Measurements from ENCODE around the gene ADAM22. TPM values are rescaled to one million over a fixed set of nuclear protein-coding genes. Genes with fewer than 3 reads are reported as not detected.

The ADAM22 gene
- total RNA-seq, 1 experiment from 2014 or later, result 10.0 TPM

DNA sequence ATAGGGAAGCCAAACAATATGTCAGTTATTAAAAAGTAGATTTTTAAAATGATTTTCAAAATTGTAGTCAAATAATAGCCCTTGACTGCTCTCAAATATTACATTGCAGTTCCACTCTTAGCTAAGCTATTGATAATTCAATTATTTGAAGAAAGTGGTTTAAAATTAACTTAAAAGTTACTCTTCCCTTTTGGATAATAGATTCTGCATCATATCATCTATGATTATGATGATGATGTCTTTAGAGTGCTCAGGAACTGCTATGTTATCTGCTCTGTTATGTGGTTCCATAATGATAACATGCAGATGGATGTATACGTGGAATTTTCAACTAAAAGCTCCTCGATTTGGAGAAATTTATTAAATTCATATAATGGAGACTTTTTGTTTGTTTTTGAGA, 110.0 kb downstream of the ADAM22 start:
- TF ChIP-seq, protein P1, sequence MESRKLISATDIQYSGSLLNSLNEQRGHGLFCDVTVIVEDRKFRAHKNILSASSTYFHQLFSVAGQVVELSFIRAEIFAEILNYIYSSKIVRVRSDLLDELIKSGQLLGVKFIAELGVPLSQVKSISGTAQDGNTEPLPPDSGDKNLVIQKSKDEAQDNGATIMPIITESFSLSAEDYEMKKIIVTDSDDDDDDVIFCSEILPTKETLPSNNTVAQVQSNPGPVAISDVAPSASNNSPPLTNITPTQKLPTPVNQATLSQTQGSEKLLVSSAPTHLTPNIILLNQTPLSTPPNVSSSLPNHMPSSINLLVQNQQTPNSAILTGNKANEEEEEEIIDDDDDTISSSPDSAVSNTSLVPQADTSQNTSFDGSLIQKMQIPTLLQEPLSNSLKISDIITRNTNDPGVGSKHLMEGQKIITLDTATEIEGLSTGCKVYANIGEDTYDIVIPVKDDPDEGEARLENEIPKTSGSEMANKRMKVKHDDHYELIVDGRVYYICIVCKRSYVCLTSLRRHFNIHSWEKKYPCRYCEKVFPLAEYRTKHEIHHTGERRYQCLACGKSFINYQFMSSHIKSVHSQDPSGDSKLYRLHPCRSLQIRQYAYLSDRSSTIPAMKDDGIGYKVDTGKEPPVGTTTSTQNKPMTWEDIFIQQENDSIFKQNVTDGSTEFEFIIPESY (IDR thresholded peaks at IDR 0.05; ENCODE audit: extremely low read depth, insufficient replicate concordance, low read length), result no peak
- no peak for TF ChIP-seq YY1 (IDR thresholded peaks at IDR 0.05; ENCODE audit: extremely low read depth, insufficient replicate concordance, low read depth, low read length)
- no peak for TF ChIP-seq SIN3A (IDR thresholded peaks at IDR 0.05; ENCODE audit: low read depth)
- TF ChIP-seq, protein P2, sequence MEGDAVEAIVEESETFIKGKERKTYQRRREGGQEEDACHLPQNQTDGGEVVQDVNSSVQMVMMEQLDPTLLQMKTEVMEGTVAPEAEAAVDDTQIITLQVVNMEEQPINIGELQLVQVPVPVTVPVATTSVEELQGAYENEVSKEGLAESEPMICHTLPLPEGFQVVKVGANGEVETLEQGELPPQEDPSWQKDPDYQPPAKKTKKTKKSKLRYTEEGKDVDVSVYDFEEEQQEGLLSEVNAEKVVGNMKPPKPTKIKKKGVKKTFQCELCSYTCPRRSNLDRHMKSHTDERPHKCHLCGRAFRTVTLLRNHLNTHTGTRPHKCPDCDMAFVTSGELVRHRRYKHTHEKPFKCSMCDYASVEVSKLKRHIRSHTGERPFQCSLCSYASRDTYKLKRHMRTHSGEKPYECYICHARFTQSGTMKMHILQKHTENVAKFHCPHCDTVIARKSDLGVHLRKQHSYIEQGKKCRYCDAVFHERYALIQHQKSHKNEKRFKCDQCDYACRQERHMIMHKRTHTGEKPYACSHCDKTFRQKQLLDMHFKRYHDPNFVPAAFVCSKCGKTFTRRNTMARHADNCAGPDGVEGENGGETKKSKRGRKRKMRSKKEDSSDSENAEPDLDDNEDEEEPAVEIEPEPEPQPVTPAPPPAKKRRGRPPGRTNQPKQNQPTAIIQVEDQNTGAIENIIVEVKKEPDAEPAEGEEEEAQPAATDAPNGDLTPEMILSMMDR (IDR thresholded peaks at IDR 0.05 in 2 of 3, conservative IDR thresholded peaks at IDR 0.05 in 1 of 3; ENCODE audit: borderline replicate concordance in 1 of 3, insufficient read depth in 1 of 3, low read depth in 2 of 3, low read length in 2 of 3), result no peak
- no peak for TF ChIP-seq FOSL1 (IDR thresholded peaks at IDR 0.05; ENCODE audit: low read depth)
- TF ChIP-seq TCF7L2 (IDR thresholded peaks at IDR 0.05; ENCODE audit: borderline replicate concordance, extremely low read depth, insufficient read depth, insufficient read length), result no peak
- TF ChIP-seq, protein P3, sequence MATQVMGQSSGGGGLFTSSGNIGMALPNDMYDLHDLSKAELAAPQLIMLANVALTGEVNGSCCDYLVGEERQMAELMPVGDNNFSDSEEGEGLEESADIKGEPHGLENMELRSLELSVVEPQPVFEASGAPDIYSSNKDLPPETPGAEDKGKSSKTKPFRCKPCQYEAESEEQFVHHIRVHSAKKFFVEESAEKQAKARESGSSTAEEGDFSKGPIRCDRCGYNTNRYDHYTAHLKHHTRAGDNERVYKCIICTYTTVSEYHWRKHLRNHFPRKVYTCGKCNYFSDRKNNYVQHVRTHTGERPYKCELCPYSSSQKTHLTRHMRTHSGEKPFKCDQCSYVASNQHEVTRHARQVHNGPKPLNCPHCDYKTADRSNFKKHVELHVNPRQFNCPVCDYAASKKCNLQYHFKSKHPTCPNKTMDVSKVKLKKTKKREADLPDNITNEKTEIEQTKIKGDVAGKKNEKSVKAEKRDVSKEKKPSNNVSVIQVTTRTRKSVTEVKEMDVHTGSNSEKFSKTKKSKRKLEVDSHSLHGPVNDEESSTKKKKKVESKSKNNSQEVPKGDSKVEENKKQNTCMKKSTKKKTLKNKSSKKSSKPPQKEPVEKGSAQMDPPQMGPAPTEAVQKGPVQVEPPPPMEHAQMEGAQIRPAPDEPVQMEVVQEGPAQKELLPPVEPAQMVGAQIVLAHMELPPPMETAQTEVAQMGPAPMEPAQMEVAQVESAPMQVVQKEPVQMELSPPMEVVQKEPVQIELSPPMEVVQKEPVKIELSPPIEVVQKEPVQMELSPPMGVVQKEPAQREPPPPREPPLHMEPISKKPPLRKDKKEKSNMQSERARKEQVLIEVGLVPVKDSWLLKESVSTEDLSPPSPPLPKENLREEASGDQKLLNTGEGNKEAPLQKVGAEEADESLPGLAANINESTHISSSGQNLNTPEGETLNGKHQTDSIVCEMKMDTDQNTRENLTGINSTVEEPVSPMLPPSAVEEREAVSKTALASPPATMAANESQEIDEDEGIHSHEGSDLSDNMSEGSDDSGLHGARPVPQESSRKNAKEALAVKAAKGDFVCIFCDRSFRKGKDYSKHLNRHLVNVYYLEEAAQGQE (IDR thresholded peaks at IDR 0.05; ENCODE audit: low read depth), result no peak
- no peak for TF ChIP-seq POLR2A (IDR thresholded peaks at IDR 0.05; ENCODE audit: borderline replicate concordance, extremely low read depth, insufficient read depth, insufficient read length)
- no peak for TF ChIP-seq EZH2 (IDR thresholded peaks at IDR 0.05)
- no peak for TF ChIP-seq CBX3 (IDR thresholded peaks at IDR 0.05; ENCODE audit: low read depth)
- TF ChIP-seq POLR2AphosphoS5 (IDR thresholded peaks at IDR 0.05; ENCODE audit: low read depth, low read length), result no peak
- no peak for TF ChIP-seq RAD21 (IDR thresholded peaks at IDR 0.05; ENCODE audit: low read depth)
- TF ChIP-seq EZH2phosphoT487 (IDR thresholded peaks at IDR 0.05; ENCODE audit: borderline replicate concordance), result no peak
- no peak for TF ChIP-seq SP1 (IDR thresholded peaks at IDR 0.05; ENCODE audit: low read depth)
- TF ChIP-seq, protein P4, sequence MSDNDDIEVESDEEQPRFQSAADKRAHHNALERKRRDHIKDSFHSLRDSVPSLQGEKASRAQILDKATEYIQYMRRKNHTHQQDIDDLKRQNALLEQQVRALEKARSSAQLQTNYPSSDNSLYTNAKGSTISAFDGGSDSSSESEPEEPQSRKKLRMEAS (IDR thresholded peaks at IDR 0.05), result no peak
- TF ChIP-seq, protein P5, sequence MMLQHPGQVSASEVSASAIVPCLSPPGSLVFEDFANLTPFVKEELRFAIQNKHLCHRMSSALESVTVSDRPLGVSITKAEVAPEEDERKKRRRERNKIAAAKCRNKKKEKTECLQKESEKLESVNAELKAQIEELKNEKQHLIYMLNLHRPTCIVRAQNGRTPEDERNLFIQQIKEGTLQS (IDR thresholded peaks at IDR 0.05), result no peak
- TF ChIP-seq CEBPB (IDR thresholded peaks at IDR 0.05; ENCODE audit: low read depth), result no peak
- no peak for TF ChIP-seq ELF1 (IDR thresholded peaks at IDR 0.05; ENCODE audit: borderline replicate concordance, low read depth)
- no peak for TF ChIP-seq JUND (IDR thresholded peaks at IDR 0.05)
- Histone ChIP-seq H3K4me2 (ENCODE audit: low read length) (no peak overlapping the region), H3K9ac (ENCODE audit: low read length) (no peak overlapping the region), H3K36me3 (ENCODE audit: control insufficient read depth in 1 of 2, insufficient read depth in 2 of 2, low read length in 2 of 2) (no peaks in the 10 kb centered on the region), H4K20me1 (ENCODE audit: insufficient read depth) (no peaks in the 10 kb centered on the region), H2AFZ (ENCODE audit: low read depth, low read length, poor library complexity, severe bottlenecking) (no peak overlapping the region), H3K9me3 (ENCODE audit: control insufficient read depth in 1 of 2, insufficient read depth in 1 of 2, low read depth in 1 of 2, low read length in 2 of 2) (no peaks in the 10 kb centered on the region), H3K27ac (ENCODE audit: low read depth, low read length) (no peak overlapping the region), H3K27me3 (ENCODE audit: insufficient read depth, low read length) (no peaks in the 10 kb centered on the region), H3K4me3 (replicated peaks in 1 of 2; ENCODE audit: low read depth in 1 of 2, low read length in 2 of 2) (no peak overlapping the region), H3K79me2 (ENCODE audit: insufficient read depth, low read length) (no peaks in the 10 kb centered on the region), H3K9me2 (ENCODE audit: insufficient read depth) (no peaks in the 10 kb centered on the region), H3K4me1 (ENCODE audit: control insufficient read depth in 1 of 2, insufficient read depth in 2 of 2, low read length in 2 of 2) (peaks cover 5 to 7% of the 10 kb centered on the region in 2 experiments)
- CTCF ChIA-PET, result no interaction called here
- DNase-seq (ENCODE audit: low read depth, low spot score) (no peak), ATAC-seq (no peak)
- intact Hi-C loops (cut with micrococcal nuclease), result no loop called here
- POLR2A ChIA-PET, result no interaction called here
- RAD21 ChIA-PET (ENCODE audit: low non-redundant PET in 1 of 2, low total read pairs in 2 of 2, uncharacterized antibody in 2 of 2, unreplicated experiment in 2 of 2), result interaction anchor here in 1 of 2 experiments (0.6 kb wide), 1 partner anchor 11 kb away, joined by 3 read pairs; no protein-coding TSS in a partner anchor
- no TSS peak for BruUV-seq (replicated peaks)
